Loucy (cell line): ENCODE data around the gene GDNF.

ENCODE experiments used
- EZH2phosphoT487 ChIP-seq: fragments of 200-600 bp; IDR thresholded peaks from 2 replicates; pipeline ENCODE4 v1.6.1; 2018; ENCODE audit warnings: antibody characterized with exemption, mild to moderate bottlenecking, moderate library complexity, borderline replicate concordance
- TF ChIP-seq, protein P1 (sequence below): fragments of 200-600 bp; sonication (generic); conservative IDR thresholded peaks from 2 replicates; pipeline ENCODE4 v1.5.1; 2014; ENCODE audit warnings: mild to moderate bottlenecking, antibody characterized with exemption, low read length

DNA sequence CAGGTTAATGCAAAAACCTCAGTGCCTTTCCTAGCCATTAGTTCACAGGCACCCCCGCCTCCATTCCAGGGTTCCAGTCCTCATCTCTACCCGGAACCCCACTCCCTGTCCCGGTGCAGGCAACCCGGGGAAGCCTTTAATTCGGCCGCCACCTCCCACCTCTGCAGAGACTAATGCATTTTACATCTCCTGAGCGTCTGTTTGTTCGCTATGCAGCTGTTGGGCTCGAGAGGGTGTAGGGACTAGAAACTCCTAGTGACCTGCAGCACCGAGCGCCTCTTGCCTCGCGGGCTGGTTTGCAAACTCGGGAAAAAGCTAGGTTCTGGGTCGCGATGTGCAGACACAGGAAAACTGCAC, 3.6 kb downstream of the GDNF start:
- TF ChIP-seq, protein P1, sequence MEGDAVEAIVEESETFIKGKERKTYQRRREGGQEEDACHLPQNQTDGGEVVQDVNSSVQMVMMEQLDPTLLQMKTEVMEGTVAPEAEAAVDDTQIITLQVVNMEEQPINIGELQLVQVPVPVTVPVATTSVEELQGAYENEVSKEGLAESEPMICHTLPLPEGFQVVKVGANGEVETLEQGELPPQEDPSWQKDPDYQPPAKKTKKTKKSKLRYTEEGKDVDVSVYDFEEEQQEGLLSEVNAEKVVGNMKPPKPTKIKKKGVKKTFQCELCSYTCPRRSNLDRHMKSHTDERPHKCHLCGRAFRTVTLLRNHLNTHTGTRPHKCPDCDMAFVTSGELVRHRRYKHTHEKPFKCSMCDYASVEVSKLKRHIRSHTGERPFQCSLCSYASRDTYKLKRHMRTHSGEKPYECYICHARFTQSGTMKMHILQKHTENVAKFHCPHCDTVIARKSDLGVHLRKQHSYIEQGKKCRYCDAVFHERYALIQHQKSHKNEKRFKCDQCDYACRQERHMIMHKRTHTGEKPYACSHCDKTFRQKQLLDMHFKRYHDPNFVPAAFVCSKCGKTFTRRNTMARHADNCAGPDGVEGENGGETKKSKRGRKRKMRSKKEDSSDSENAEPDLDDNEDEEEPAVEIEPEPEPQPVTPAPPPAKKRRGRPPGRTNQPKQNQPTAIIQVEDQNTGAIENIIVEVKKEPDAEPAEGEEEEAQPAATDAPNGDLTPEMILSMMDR = no peak
- TF ChIP-seq EZH2phosphoT487 = no peak
